ENCODE data around the gene CIAO2B.

DNA sequence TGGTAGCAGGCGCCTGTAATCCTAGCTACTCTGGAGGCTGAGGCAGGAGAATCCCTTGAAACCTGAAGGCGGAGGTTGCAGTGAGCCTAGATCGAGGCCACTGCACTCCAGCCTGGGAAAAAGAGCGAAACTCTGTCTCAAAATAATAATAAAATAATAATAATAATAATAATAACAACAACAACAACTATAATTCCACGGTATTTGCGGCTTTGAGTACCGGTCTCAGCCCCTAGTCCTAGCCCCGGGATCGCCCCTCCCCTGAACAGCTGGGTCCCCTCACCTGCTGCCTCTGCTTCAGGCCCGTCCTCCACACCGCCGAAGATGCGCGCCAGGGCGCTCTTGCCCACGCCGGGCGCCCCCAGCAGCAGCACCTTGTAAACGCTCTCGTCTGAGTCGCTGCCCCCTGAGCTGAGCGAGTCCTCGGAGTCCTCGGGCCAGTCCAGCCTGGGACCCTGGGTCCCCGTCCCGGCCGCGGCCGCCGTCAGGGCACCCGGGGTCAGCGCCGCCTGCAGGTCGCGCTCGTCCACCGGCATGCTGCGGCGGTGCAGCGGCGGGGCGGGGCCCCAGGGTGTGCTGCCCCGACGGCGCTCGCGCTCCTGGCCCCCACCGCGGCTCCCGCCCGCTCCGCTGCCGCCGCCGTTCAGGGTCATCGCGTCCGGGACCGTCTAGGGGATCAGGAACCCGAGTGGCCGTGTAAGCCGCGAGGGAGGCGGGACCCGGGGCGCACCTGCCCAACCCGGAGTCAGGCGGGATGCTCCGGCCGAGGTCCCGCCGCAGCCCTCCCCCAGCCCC lies 9.5 kb downstream of the CIAO2B start:
- TF ChIP-seq EZH2 (IDR thresholded peaks at IDR 0.05; ENCODE audit: borderline replicate concordance, insufficient read depth, low read length, poor library complexity, severe bottlenecking) (no peak), CTCF (IDR thresholded peaks at IDR 0.05; ENCODE audit: poor library complexity, severe bottlenecking) (peak; percentile 42), MXI1 (conservative IDR thresholded peaks at IDR 0.05; ENCODE audit: poor library complexity, severe bottlenecking) (no peak), REST (IDR thresholded peaks at IDR 0.05; ENCODE audit: borderline replicate concordance) (no peak), TAF1 (IDR thresholded peaks at IDR 0.05; ENCODE audit: low read depth) (no peak), SMC3 (conservative IDR thresholded peaks at IDR 0.05; ENCODE audit: poor library complexity) (no peak), POLR2AphosphoS5 (IDR thresholded peaks at IDR 0.05) (no peak)
